GM19035 (cell line): ENCODE measurements around the gene SNX8.
"Not testable (repeated sequence)": the region's sequence is repeated elsewhere in the genome, so short reads cannot be mapped to it uniquely, and the experiment has no call there.

Source experiments
- ATAC-seq: cut with Tn5 transposase; IDR thresholded peaks from one replicate; pipeline ENCODE4 v1.9.1; 2021; ENCODE audit not compliant: unreplicated experiment

SNX8 gene

DNA sequence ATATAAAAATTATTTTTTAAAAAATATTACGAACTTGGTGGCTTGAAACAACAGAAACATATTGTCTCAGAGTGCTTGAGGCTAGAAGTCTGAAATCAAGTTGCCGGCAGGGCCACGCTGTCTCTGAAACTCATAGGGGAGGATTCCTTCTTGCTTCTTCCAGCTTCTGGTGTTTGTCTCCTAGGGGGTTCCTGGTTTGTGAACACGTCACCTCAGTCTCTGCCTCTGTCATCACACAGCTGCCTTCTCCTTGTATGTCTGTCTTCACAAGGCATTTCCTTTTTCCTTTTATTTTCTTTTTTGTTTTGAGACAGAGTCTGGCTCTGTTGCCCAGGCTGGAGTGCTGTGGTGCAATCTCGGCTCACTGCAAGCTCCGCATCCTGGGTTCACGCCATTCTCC is 12.7 kb upstream of the SNX8 start:
- no peak for ATAC-seq

DNA sequence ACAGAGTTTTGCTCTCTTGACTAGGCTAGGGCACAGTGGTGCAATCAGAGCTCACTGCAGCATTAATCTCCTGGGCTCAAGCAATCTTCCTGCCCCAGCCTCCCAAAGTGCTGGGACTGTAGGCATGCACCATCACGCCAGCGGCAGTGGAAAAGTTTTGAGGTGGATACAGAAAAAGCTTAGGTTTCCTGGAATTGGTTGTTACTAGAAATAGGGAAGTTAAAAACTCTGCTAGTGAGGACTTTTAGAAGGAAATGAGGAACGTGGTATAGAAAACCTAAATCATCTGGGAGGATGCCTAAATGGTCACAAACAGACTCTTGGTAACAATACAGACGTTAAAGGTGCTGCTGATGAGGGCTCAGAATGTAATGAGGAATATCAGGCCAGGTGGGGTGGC is 10.9 kb upstream of the SNX8 start:
- no peak for ATAC-seq

DNA sequence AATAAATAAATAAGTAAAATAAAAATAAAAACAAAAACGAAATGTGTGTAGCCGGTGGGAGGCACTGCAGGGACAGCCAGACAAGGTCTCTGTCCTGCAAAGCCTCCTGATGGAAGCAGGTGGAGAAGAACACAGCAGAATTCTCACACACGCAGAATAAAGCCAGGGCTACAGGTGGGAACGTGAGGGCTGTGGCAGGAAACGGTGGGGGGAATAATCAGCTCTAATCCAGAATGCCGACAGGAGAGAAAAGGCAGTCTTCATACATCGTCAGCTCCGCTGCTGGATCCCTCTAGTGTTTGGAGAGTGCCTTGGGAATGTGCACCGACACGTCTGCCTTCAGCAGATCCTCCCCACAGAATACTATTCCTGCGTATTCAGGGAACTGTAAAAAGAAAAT is 6.8 kb upstream of the SNX8 start:
- ATAC-seq, result no peak

DNA sequence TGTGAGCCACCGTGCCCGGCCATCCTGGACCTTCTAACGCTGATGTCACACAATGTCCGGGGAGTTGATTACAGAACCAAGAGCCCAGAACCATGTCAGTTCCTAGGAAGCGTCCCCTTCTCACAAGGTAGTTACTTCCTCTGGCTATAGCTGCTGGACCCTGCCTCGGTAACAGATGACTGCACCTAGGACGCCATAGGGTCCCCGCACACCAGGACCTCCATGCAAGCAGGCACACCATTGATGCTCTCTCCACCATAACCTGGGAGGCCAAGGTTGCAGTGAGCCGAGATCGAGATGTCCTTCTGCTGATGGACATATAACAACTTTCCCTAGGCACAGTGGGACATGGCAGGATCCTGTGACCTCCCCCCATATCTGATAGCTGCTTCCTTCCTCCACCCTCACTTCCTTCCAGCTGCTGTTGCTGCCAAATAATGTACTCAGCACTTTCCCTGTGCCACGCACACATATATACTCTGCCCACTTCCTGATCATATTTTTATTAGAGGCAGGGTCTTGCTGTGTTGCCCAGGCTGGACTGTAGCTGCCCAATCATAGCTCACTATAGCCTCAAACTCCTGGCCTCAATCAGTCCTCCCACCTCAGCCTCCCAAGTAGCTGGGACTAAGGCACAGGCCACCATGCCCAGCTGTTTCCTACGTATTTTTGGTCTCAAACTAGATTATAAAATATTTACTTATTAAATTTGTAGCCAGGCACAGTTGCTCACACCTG is 3.5 kb upstream of the SNX8 start:
- ATAC-seq, result no peak

DNA sequence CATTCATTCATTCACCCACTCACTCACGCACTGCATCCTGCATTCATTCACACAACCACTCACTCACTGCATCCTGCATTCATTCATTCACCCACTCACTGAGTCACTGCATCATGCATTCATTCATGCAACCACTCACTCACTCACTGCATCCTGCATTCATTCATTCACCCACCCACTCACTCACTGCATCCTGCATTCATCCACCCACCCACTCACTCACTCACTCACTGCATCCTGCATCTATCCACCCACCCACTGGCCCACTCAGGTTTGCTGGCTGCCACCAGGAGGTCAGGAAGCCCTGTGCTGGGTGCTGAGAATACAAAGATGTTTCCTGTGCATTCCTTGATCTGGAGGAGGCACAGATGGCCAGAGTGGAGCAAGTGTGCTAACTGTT is 2.3 kb upstream of the SNX8 start:
- ATAC-seq, result no peak

DNA sequence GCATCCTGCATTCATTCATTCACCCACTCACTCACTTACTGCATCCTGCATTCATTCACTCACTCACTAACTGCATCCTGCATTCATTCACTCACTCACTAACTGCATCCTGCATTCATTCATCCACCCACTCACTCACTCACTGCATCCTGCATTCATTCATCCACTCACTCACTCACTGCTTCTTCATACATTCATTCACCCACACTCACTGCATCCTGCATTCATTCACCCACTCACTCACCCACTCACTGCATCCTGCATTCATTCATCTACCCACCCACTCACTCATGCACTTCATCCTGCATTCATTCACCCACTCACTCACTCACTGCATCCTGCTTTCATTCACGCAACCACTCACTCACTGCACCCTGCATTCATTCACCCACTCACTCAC is 1.5 kb upstream of the SNX8 start:
- no peak for ATAC-seq

DNA sequence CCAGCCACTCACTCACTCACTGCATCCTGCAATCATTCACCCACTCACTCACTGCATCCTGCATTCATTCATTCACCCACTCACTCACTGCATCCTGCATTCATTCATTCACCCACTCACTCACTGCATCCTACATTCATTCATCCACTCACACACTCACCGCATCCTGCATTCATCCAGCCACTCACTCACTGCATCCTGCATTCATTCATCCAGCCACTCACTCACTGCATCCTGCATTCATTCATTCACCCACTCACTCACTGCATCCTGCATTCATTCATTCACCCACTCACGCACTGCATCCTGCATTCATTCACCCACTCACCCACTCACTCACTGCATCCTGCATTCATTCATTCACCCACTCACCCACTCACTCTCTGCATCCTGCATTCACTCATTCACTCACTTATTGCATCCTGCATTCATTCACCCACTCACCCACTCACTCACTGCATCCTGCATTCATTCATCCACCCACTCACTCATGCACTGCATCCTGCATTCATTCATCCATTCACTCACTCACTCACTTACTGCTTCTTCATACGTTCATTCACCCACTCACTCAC is 802 bp upstream of the SNX8 start:
- not testable (repeated sequence) for ATAC-seq

DNA sequence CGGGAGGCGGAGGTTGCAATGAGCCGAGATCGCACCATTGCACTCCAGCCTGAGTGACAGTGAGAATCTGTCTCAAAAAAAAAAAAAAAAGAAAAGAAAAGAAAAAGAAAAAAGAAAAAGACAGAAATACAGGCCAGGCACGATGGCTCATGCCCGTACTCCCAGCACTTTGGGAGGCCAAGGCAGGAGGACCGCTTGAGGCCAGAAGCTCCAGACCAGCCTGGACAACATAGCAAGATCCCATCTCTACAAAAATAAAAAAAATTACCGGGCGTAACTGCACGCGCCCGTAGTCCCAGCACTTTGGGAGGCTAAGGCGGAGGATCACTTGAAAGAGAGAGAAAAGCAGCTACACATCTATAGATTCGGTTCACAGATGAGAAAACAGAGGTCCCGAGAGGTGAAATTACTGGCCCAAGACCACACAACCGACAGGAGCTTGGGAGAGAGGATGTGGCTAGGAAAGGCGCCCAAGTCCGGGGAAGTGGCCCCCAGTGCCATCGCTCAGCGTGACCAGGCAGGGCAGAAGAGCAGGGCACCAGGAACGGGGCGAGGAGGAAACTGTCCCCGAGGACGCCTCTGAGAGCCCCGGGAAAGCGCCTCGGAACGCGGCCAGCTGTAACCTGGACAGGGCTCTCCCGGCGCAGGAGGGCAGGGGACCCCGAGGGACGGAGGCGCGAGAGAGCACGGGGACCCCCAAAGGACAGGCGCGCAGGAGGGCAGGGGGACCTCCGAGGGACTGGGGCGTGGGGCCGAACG is 612 bp downstream of the SNX8 start:
- peak; percentile 16 for ATAC-seq

DNA sequence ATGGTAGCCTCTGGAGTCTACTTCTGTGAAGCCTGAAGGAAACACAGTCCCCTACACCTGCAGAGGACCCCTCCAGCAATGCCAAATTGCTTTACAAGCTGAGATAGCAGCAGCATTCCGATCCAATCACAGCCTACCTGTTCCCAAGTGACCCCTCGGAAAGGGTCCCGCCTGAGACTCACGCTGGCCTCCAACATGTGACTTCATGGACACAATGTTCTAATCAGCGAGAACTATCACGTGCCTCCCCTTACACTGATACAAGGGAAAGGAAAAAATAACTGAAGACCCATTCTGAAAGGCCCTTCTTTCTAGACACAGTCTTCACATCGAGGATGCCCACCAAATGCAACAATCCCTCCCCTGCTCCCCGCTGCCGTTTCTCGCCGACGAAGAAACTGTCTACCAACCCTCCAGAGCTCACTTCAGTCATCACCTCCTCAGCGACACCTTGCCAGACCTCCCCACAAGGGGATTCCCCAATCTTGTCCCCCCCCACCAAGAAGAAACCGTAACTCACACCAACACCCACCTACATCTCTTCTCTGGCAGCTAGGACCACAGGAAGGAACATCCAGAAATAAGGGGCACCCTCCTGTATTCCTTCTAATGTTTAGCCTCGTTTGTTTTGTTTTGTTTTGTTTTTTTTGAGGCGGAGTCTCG is 1.8 kb downstream of the SNX8 start:
- no peak for ATAC-seq

DNA sequence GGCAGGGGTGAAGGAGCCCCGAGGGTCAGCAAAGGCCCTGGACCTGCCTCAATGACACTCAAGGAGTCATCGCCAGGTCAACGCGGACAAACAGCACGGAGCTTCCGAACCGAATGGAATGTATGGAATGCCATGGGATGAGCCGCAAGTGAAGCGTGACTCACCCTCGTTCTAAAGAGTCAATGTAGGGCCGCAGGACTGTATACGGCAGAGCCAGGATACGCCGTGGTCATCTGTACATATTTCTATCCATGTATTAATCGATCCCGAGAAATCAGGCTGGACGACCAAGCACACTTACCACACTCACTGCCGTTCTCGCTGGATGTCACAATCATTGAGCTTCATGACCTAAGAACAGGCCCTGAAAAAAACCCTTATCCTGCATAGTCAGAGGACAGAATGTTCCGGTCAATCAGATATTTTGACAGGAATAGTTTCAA is 4.3 kb downstream of the SNX8 start:
- no peak for ATAC-seq

DNA sequence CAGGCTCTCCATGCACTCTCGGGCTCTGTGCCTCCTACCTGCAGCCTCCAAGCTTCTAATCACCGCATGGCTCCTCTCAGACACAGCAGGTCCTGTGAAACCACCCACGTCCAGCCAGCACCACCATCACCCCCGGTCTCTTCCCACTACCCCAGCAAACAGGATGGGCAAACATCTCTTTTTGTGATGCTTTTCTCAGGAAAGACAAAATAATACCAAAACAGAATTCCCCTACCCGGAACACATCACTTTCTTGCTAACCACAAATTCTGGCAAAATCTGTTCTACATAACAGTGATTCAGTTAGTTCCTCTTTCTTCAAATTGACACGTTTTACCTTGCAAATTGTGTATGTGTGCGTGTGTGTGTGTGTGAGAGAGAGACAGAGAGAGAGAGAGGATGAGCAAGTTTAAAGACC is 6.5 kb downstream of the SNX8 start:
- ATAC-seq, result peak; percentile 36

DNA sequence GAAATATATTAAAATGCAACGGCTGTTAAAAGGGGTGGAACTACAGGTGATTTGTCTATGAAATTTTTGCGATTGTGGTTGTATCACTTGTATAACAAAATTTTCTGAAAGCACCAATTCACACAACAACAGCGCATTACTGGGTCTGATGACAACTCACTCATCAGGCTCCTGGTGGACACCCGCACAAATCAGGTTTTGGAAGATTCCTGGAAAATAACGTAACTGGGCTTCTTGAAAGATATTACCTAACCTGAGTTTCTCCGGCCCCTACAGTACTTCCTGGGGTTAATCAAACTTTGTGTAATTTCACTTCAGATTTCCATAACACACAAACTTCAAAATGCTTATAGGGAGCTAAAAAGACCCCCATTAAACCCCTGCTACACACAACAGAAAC is 7.6 kb downstream of the SNX8 start:
- no peak for ATAC-seq

DNA sequence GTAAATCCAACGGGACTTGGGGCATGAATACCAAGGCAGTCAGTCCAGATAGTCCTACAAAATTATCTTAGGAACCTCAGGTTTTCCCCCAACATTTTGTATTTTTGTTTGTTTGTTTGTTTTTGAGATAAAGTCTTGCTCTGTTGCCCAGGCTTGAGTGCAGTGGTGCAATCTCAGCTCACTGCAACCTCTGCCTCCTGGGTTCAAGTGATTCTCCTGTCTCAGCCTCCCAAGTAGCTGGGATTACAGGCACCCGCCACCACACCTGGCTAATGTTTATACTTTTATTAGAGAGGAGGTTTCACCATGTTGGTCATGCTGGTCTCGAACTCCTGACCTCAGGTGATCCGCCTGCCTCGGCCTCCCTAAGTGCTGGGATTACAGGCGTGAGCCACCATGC is 9.0 kb downstream of the SNX8 start:
- ATAC-seq, result not testable (repeated sequence)

DNA sequence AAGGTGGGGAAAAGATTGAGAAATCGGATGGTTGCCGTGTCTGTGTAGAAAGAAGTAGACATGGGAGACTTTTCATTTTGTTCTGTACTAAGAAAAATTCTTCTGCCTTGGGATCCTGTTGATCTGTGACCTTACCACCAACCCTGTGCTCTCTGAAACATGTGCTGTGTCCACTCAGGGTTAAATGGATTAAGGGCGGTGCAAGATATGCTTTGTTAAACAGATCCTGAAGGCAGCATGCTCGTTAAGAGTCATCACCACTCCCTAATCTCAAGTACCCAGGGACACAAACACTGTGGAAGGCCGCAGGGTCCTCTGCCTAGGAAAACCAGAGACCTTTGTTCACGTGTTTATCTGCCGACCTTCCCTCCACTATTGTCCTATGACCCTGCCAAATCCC is 10.7 kb downstream of the SNX8 start:
- not testable (repeated sequence) for ATAC-seq

DNA sequence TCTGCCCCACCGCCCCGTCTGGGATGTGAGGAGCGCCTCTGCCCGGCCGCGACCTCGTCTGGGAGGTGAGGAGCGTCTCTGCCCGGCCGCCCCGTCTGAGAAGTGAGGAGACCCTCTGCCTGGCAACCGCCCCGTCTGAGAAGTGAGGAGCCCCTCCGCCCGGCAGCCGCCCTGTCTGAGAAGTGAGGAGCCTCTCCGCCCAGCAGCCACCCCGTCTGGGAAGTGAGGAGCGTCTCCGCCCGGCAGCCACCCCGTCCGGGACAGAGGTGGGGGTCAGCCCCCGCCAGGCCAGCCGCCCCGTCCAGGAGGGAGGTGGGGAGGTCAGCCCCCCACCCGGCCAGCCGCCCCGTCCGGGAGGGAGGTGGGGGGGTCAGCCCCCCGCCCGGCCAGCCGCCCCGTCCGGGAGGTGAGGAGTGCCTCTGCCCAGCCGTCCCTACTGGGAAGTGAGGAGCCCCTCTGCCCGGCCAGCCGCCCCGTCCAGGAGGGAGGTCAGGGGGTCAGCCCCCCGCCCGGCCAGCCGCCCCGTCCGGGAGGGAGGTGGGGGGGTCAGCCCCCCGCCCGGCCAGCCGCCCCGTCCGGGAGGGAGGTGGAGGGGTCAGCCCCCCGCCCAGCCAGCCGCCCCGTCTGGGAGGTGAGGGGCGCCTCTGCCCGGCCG is 11.4 kb downstream of the SNX8 start:
- ATAC-seq, result not testable (repeated sequence)

DNA sequence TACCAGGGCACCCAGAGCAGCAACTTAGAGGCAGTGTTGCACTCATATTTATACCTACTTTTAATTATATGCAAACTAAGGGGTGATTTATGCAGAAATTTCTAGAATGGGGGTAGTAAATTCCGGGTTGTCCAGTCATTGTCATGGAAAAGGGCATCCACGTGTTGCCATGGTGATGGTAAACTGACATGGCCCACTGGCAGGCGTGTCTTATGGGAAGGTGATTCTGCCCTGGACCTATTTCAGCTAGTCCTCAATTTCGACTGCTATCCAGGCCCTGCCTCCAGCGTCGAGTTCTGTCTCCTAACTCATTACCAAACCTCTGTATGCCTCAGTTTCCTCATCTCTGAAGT is 12.8 kb downstream of the SNX8 start:
- ATAC-seq, result no peak

DNA sequence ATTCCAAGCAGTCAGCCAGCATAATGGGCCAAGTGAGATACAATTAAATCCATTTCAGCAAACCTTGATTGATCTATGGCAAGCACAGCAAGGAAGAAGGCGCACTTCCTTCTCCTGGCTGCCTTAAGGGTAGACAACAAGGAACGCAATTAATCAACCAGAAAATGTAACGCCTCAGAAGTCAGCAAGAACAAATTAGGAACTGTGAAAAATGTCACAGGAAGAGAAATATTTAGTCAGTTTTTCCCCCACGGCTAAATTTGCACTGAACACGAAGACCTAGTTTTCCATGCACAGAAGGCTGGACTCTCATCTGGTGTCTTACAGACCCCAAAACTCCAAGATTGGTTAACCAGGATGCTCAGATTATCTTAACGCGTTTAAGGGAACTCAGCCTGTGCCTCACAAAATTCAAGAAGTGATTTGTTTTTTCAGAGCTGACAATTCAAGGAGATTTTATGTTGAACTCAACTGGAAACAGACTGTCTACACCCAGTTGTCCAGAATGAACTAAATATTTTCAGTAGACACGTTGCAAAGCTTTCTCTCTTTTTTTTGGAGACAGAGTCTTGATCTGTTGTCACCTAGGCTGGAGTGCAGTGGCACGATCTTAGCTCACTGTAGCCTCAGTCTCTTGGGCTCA is 14.2 kb downstream of the SNX8 start:
- no peak for ATAC-seq

DNA sequence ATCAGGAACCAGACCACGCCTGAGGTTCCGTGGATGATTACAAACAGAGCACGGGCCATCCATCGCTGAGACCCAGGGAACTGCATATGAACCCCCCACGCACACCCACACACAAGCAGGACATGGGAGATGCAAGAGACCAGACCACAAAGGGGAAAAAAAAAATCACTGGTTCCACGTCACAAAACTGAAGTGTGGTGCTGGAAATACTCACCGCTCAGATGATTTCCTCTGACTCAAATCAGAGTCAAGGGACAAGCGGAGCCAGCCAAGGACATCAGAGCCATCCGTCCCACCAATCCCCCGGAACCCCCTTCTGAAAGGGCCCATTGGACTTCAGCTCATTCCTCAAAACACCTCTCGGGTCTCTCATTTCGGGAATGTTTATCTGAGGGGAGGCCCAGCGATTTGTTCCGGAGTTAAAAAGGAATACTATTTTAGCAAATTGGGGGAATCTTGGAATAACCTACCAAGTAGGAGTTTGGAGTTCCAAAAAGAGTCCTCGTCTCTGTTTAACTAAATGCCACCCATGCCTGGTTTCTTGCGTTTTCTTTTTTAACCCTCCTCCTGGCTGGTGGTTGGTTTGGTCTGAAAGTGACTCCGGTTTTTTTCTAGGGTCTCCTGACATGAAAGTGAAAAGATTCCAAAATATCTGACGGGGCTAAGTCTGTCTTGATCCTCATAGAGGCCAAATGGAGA is 15.0 kb downstream of the SNX8 start:
- peak; percentile 61 for ATAC-seq

DNA sequence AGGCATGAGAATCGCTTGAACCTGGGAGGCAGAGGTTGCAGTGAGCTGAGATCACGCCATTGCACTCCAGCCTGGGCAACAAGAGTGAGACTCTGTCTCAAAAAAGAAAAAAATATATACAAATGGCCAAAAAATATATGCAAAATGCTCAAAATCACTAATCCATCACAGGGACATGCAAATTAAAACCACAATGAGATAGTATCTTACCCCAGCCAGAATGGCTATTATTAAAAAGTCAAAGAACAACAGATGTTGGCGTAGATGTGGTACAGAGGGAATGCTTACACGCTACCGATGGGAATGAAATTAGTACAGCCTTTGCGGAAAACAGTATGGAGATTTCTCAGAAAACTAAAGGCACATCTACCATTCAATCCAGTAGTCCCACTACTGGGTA is 17.4 kb downstream of the SNX8 start:
- no peak for ATAC-seq

DNA sequence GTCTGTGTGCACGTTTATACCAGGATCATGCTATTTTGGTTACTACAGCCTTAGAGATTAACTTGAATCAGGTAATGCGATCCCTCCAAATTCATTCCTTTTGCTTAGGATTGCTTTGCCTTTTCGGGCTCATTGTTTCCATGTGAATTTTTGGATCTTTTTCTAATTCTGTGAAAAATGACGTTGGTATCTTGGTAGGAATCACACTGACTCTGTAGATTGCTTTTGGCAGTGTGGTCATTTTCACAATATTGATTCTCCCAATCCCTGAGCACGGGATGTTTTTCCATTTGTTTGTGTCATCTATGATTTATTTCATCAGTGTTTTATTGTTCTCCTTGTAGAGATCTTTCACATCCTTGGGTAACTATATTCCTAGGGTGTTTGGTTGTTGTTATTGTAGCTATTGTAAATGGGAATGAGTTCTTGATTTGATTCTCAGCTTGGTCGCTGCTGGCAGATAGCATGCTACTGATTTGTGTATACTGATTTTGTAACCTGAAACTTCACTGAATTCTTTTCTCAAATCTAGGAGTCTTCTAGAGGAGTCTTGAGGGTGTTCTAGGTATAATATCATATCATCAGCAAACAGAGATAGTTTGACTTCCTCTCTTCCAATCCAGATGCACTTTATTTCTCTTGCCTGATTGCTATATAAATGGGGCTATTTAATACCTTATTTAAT is 18.2 kb downstream of the SNX8 start:
- ATAC-seq, result no peak
